ENCODE measurements around the gene TENT4A. TPM values are rescaled to one million over a fixed set of nuclear protein-coding genes. Genes with fewer than 3 reads are reported as not detected.

Gene TENT4A
- total RNA-seq, 2 experiments from 2014 or later = 39.0 to 46.1 TPM

DNA sequence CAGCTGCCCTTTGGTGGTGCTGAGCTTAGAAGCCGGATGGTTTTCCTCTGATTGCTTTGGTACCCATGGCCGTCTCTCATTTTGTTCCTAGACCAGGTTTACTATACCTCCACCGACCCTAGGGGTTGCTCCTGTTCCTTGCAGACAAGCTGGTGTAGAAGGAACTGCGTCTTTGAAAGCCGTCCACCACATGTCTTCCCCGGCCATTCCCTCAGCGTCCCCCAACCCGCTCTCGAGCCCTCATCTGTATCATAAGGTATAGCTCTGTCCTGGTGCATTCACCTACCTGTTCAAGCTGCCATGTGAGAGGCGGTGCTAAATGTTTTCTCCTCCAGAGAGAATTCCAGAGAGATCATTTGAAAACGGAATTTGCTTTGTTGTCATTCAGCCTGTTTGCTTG is 39.5 kb downstream of the TENT4A start:
- Histone ChIP-seq H3K36me3 (ENCODE audit: insufficient read depth, low read length) (peaks cover 92% of the 10 kb centered on the region), H3K4me1 (ENCODE audit: insufficient read depth, low read length, poor library complexity, severe bottlenecking) (peaks cover 6% of the 10 kb centered on the region), H3K4me2 (ENCODE audit: low read length) (no peak overlapping the region), H3K9me3 (ENCODE audit: low read length) (no peaks in the 10 kb centered on the region), H4K20me1 (ENCODE audit: insufficient read depth, low read length) (no peaks in the 10 kb centered on the region), H3K4me3 (ENCODE audit: low read depth, low read length, poor library complexity, severe bottlenecking) (no peak overlapping the region), H3K79me2 (ENCODE audit: insufficient read depth, low read depth, low read length) (no peaks in the 10 kb centered on the region), H3K9me2 (ENCODE audit: insufficient read depth, low read length) (no peaks in the 10 kb centered on the region), H3K27ac (ENCODE audit: low read depth, low read length, poor library complexity, severe bottlenecking) (no peak overlapping the region), H2AFZ (ENCODE audit: low read length) (no peak overlapping the region)
- POLR2A ChIA-PET = no interaction called here
- intact Hi-C loops (cut with micrococcal nuclease; ENCODE audit: unreplicated experiment) = no loop called here
- TF ChIP-seq EZH2phosphoT487 (IDR thresholded peaks at IDR 0.05; ENCODE audit: borderline replicate concordance, low read depth, low read length) = no peak
- TF ChIP-seq, protein P1, sequence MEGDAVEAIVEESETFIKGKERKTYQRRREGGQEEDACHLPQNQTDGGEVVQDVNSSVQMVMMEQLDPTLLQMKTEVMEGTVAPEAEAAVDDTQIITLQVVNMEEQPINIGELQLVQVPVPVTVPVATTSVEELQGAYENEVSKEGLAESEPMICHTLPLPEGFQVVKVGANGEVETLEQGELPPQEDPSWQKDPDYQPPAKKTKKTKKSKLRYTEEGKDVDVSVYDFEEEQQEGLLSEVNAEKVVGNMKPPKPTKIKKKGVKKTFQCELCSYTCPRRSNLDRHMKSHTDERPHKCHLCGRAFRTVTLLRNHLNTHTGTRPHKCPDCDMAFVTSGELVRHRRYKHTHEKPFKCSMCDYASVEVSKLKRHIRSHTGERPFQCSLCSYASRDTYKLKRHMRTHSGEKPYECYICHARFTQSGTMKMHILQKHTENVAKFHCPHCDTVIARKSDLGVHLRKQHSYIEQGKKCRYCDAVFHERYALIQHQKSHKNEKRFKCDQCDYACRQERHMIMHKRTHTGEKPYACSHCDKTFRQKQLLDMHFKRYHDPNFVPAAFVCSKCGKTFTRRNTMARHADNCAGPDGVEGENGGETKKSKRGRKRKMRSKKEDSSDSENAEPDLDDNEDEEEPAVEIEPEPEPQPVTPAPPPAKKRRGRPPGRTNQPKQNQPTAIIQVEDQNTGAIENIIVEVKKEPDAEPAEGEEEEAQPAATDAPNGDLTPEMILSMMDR (conservative IDR thresholded peaks at IDR 0.05; ENCODE audit: low read length) = no peak
- CTCF ChIA-PET (ENCODE audit: unreplicated experiment) = no interaction called here
- DNase-seq (ENCODE audit: low spot score) = no peak
- BruUV-seq (replicated peaks) = no TSS peak

GRCh38 chr5:6753851-6754250 is 40.6 kb downstream of the TENT4A start:
- POLR2A ChIA-PET = no interaction called here
- Histone ChIP-seq H3K4me1 (ENCODE audit: insufficient read depth, low read length, poor library complexity, severe bottlenecking) (peaks cover 6% of the 10 kb centered on the region), H2AFZ (ENCODE audit: low read length) (no peak overlapping the region), H3K79me2 (ENCODE audit: insufficient read depth, low read depth, low read length) (no peaks in the 10 kb centered on the region), H3K4me2 (ENCODE audit: low read length) (no peak overlapping the region), H3K36me3 (ENCODE audit: insufficient read depth, low read length) (peaks cover 90% of the 10 kb centered on the region), H3K4me3 (ENCODE audit: low read depth, low read length, poor library complexity, severe bottlenecking) (no peak overlapping the region), H4K20me1 (ENCODE audit: insufficient read depth, low read length) (no peaks in the 10 kb centered on the region), H3K9me3 (ENCODE audit: low read length) (no peaks in the 10 kb centered on the region), H3K9me2 (ENCODE audit: insufficient read depth, low read length) (no peaks in the 10 kb centered on the region), H3K27ac (ENCODE audit: low read depth, low read length, poor library complexity, severe bottlenecking) (no peak overlapping the region)
- CTCF ChIA-PET (ENCODE audit: unreplicated experiment) = no interaction called here
- DNase-seq (ENCODE audit: low spot score) = no peak
- BruUV-seq (replicated peaks) = no TSS peak
- intact Hi-C loops (cut with micrococcal nuclease; ENCODE audit: unreplicated experiment) = no loop called here
- TF ChIP-seq, protein P1 (conservative IDR thresholded peaks at IDR 0.05; ENCODE audit: low read length) = no peak
- TF ChIP-seq EZH2phosphoT487 (IDR thresholded peaks at IDR 0.05; ENCODE audit: borderline replicate concordance, low read depth, low read length) = no peak

DNA sequence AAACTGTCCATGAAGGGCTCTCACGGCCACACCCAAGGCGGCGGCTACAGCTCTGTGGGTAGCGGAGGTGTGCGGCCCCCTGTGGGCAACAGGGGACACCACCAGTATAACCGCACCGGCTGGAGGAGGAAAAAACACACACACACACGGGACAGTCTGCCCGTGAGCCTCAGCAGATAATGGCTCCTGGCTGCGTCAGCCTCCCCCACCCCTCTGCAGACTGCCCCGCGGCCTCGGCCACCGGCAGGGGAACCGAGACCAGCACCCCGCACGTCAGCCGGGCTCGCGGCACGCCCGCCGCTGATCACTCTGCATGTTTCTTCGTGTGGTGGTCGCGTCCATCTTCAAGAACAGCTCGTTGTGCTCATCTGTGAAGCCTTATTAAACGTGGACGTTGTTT is 41.5 kb downstream of the TENT4A start:
- DNase-seq (ENCODE audit: low spot score) = no peak
- H3K4me2 ChIP-seq (ENCODE audit: low read length) = no peak overlapping the region
- peaks cover 6% of the 10 kb centered on the region for H3K4me1 ChIP-seq (ENCODE audit: insufficient read depth, low read length, poor library complexity, severe bottlenecking)
- ChIA-PET POLR2A (interaction anchor here (1.3 kb wide), 1 partner anchor 27 kb away, joined by 5 read pairs; no protein-coding TSS in a partner anchor), CTCF (ENCODE audit: unreplicated experiment) (no interaction called here)
- H3K79me2 ChIP-seq (ENCODE audit: insufficient read depth, low read depth, low read length) = no peaks in the 10 kb centered on the region
- TF ChIP-seq EZH2phosphoT487 (IDR thresholded peaks at IDR 0.05; ENCODE audit: borderline replicate concordance, low read depth, low read length) = no peak
- TF ChIP-seq, protein P1 (conservative IDR thresholded peaks at IDR 0.05; ENCODE audit: low read length) = no peak
- H4K20me1 ChIP-seq (ENCODE audit: insufficient read depth, low read length) = no peaks in the 10 kb centered on the region
- H2AFZ ChIP-seq (ENCODE audit: low read length) = no peak overlapping the region
- no peaks in the 10 kb centered on the region for H3K9me2 ChIP-seq (ENCODE audit: insufficient read depth, low read length)
- BruUV-seq (replicated peaks) = no TSS peak
- intact Hi-C loops (cut with micrococcal nuclease; ENCODE audit: unreplicated experiment) = no loop called here
- H3K27ac ChIP-seq (ENCODE audit: low read depth, low read length, poor library complexity, severe bottlenecking) = no peak overlapping the region
- H3K4me3 ChIP-seq (ENCODE audit: low read depth, low read length, poor library complexity, severe bottlenecking) = no peak overlapping the region
- peaks cover 80% of the 10 kb centered on the region for H3K36me3 ChIP-seq (ENCODE audit: insufficient read depth, low read length)
- no peaks in the 10 kb centered on the region for H3K9me3 ChIP-seq (ENCODE audit: low read length)
